GM19372 (cell line): ENCODE measurements around the gene HIPK1.
"Not testable (repeated sequence)": the region's sequence is repeated elsewhere in the genome, so short reads cannot be mapped to it uniquely, and the experiment has no call there.

Experiments
- ATAC-seq: cut with Tn5 transposase; IDR thresholded peaks from one replicate; pipeline ENCODE4 v1.9.1; 2021; ENCODE audit warnings: mild to moderate bottlenecking, low read depth, moderate library complexity; ENCODE audit not compliant: unreplicated experiment

The HIPK1 gene

GRCh38 chr1:114006825-114007224 lies 77.7 kb downstream of the HIPK1 start:
- not testable (repeated sequence) for ATAC-seq

GRCh38 chr1:114008480-114008941 lies 79.4 kb downstream of the HIPK1 start:
- ATAC-seq = no peak

- ATAC-seq = no peak
These were observed 79.9 kb downstream of the HIPK1 start for GRCh38 chr1:114008993-114009392.

GRCh38 chr1:114009393-114009792 lies 80.3 kb downstream of the HIPK1 start:
- ATAC-seq = no peak

- no peak for ATAC-seq
These were observed 81.5 kb downstream of the HIPK1 start for GRCh38 chr1:114010433-114011184.

- ATAC-seq = no peak
These were observed 82.7 kb downstream of the HIPK1 start for GRCh38 chr1:114011796-114012195.

GRCh38 chr1:114015075-114015474 lies 86.0 kb downstream of the HIPK1 start:
- ATAC-seq = no peak

- ATAC-seq = not testable (repeated sequence)
These were observed 90.6 kb downstream of the HIPK1 start for GRCh38 chr1:114019724-114020123.

- no peak for ATAC-seq
These were observed 92.6 kb downstream of the HIPK1 start for GRCh38 chr1:114021665-114022099.

GRCh38 chr1:114022877-114023276 lies 93.8 kb downstream of the HIPK1 start:
- no peak for ATAC-seq

GRCh38 chr1:114023377-114023776 lies 94.3 kb downstream of the HIPK1 start:
- ATAC-seq = no peak

GRCh38 chr1:114024049-114024448 lies 94.9 kb downstream of the HIPK1 start:
- no peak for ATAC-seq

- ATAC-seq = no peak
These were observed 96.7 kb downstream of the HIPK1 start for GRCh38 chr1:114025609-114026401.

- ATAC-seq = no peak
These were observed 97.7 kb downstream of the HIPK1 start for GRCh38 chr1:114026797-114027196.
